Nephron (organoid): ENCODE measurements around the gene PSMB11.

ENCODE experiments used
- H3K27ac Mint-ChIP-seq, 3 experiments: 2 replicates each; pipeline ENCODE4 v1.8.0; 2020; ENCODE audit warnings: mixed read lengths in 3 of 3, mild to moderate bottlenecking in 2 of 3, moderate library complexity in 1 of 3
- H3K27me3 Mint-ChIP-seq: 2 replicates; pipeline ENCODE4 v1.8.0; 2021; ENCODE audit warnings: low read depth, mild to moderate bottlenecking, moderate library complexity, mixed read lengths
- H3K36me3 Mint-ChIP-seq: 2 replicates; pipeline ENCODE4 v1.8.0; 2020; ENCODE audit warnings: low read depth, mixed read lengths
- H3K4me1 Mint-ChIP-seq: 2 replicates; pipeline ENCODE4 v1.8.0; 2020; ENCODE audit warnings: mixed read lengths
- H3K4me3 Mint-ChIP-seq, 3 experiments: 2 replicates each; pipeline ENCODE4 v1.8.0; 2020; ENCODE audit warnings: mild to moderate bottlenecking in 3 of 3, mixed read lengths in 3 of 3, moderate library complexity in 2 of 3
- H3K9me3 Mint-ChIP-seq: 2 replicates; pipeline ENCODE4 v1.8.0; 2020; ENCODE audit warnings: mixed read lengths
- CTCF ChIP-seq, 3 experiments: fragments of 200-600 bp; sonication (generic); IDR thresholded peaks; one replicate each; pipeline ENCODE4 v1.5.0; 2021; ENCODE audit warnings: antibody characterized with exemption in 3 of 3; ENCODE audit not compliant: unreplicated experiment in 3 of 3

Gene PSMB11

GRCh38 chr14:23034498-23035302 is 7.3 kb upstream of the PSMB11 start, which contains the start of gene PSMB5:
Gene PSMB5 (minus strand): TSS chr14:23034900. CDS start chr14:23034881, 19 bp downstream.
- Mint-ChIP-seq H3K4me1 (peaks cover 26% of the 10 kb centered on the region), H3K9me3 (no peaks in the 10 kb centered on the region), H3K27ac (peak within 1 kb of the TSS; percentile 97 to 99 (median 98)), H3K27me3 (no peaks in the 10 kb centered on the region), H3K4me3 (peak within 1 kb of the TSS; percentile 80 to 89 (median 86)), H3K36me3 (peaks cover 19% of the 10 kb centered on the region)
- TF ChIP-seq CTCF (IDR thresholded peaks at IDR 0.05; ENCODE audit: unreplicated experiment in 3 of 3) = no peak

DNA sequence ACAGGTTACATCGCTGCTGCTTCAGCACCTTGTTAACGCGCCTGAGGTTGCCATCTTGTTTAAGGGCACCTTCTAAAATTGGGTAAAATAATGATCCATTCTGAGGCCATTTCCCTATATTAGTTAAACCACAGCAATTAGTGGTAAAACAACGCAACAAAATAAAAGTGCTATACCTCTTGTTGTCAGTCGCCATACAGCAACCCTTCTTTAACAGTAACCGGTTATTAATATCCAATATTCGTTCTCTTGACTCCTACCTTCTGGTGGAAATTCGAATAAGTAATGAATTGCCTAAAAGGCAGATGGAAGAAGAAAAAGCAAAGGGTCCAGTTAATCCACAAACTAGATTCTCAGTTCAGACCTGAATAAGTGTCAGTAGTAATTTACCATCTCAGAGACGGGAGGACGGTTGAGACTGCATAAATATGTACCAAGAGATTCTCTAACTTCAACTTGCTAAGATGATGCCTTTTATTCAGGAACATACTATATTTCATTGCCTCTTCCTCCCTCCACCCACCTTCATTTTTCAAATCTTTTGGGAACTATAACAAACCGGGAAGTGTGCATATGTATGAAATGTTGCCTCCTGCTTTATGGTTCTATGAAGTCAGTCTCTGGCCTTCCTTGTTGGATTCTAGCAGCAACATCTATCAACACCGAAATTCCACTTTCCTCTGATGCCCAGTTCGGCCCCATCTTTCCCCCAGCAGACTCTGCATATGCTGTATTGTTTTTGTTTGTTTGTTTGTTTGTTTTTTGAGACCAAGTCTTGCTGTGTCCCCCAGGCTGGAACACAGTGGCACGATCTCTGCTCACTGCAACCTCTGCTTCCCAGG is 6.5 kb upstream of the PSMB11 start:
- peak in 1 of 3 experiments; percentile 25 for TF ChIP-seq CTCF (IDR thresholded peaks at IDR 0.05; ENCODE audit: unreplicated experiment in 3 of 3)
- H3K9me3 Mint-ChIP-seq = no peaks in the 10 kb centered on the region
- H3K4me1 Mint-ChIP-seq = peaks cover 26% of the 10 kb centered on the region
- H3K4me3 Mint-ChIP-seq = peak overlapping the region; percentile 80 to 89 (median 86)
- peaks cover 19% of the 10 kb centered on the region for H3K36me3 Mint-ChIP-seq
- peak overlapping the region; percentile 97 to 99 (median 98) for H3K27ac Mint-ChIP-seq
- no peaks in the 10 kb centered on the region for H3K27me3 Mint-ChIP-seq

DNA sequence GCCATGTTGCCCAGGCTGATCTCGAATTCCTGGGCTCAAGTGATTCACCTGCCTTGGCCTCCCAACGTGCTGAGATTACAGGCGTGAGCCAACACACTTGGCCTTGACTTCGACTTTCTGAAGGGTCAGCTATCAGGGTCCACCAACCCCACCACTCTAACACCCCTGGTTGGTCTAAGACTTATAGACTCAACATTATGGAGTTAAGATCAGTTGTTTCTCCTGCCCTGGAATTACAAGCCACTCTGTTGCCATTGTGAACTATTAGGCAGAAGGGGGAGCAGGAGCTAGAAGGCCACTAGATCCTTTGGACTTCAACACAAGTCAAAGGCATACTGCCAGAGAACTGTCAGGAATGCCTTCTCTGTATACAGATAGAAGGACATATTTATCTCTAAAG is 1.9 kb upstream of the PSMB11 start:
- H3K4me3 Mint-ChIP-seq = no peak overlapping the region
- no peaks in the 10 kb centered on the region for H3K36me3 Mint-ChIP-seq
- H3K27me3 Mint-ChIP-seq = no peaks in the 10 kb centered on the region
- H3K27ac Mint-ChIP-seq = no peak overlapping the region
- peaks cover 13% of the 10 kb centered on the region for H3K4me1 Mint-ChIP-seq
- no peak for TF ChIP-seq CTCF (IDR thresholded peaks at IDR 0.05; ENCODE audit: unreplicated experiment in 3 of 3)
- H3K9me3 Mint-ChIP-seq = no peaks in the 10 kb centered on the region

- Mint-ChIP-seq H3K4me1 (peaks cover 4% of the 10 kb centered on the region), H3K9me3 (no peaks in the 10 kb centered on the region), H3K27me3 (no peaks in the 10 kb centered on the region), H3K36me3 (no peaks in the 10 kb centered on the region), H3K4me3 (no peak overlapping the region), H3K27ac (no peak overlapping the region)
- TF ChIP-seq CTCF (IDR thresholded peaks at IDR 0.05; ENCODE audit: unreplicated experiment in 3 of 3) = no peak
Measured at GRCh38 chr14:23041729-23042128, 283 bp upstream of the PSMB11 start.

DNA sequence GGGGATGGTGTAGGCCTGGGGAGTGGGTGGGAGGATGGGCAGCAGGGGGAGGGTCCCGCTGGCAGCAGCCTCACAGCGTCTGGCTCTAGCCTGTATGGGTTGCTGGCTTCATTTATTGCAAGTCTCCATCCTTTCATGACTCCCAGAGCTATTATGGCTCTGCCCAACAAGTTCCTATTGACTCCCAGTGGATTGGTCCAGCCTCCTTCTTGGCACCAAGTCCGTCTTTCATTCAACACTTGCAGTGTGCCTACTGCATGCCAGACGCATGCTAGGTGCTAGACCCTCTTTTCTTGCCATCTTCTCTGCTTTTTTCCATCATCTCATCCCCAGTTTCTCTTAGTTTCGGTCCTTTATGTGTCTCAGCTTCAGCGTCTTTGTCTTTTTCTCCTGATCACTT is 1.1 kb downstream of the PSMB11 start:
- Mint-ChIP-seq H3K4me1 (peaks cover 4% of the 10 kb centered on the region), H3K27me3 (no peaks in the 10 kb centered on the region), H3K9me3 (no peaks in the 10 kb centered on the region), H3K4me3 (no peak overlapping the region), H3K36me3 (peaks cover 6% of the 10 kb centered on the region), H3K27ac (peak overlapping the region in 2 of 3 experiments; percentile 1 to 37)
- no peak for TF ChIP-seq CTCF (IDR thresholded peaks at IDR 0.05; ENCODE audit: unreplicated experiment in 3 of 3)
